Tibial nerve (tissue), 4 donors: ENCODE data around the gene TRMT11. TPM values are rescaled to one million over a fixed set of nuclear protein-coding genes. Genes with fewer than 3 reads are reported as not detected.

Source experiments
- DNase-seq, 2 donors: peaks; one replicate each; pipeline ENCODE4 v3.0.0-alpha.2; 2019; ENCODE audit warnings: low spot score in 2 of 2
- H3K27ac ChIP-seq, 4 donors: fragments of 200-600 bp; sonication (generic) in 3 of 4; one replicate each; pipeline ENCODE4 v1.5.1; 2017 to 2019; ENCODE audit warnings: mild to moderate bottlenecking in 1 of 4
- H3K27me3 ChIP-seq, 2 donors: fragments of 200-600 bp; sonication (generic) in 1 of 2; one replicate each; pipeline versions ENCODE4 v1.5.1 to v1.6.0; 2017 to 2019
- H3K36me3 ChIP-seq, 3 donors: fragments of 200-600 bp; sonication (generic); one replicate each; pipeline ENCODE4 v1.5.1; 2018 to 2019
- H3K4me1 ChIP-seq, 4 donors: fragments of 200-600 bp; sonication (generic) in 3 of 4; one replicate each; pipeline ENCODE4 v1.5.1; 2017 to 2019
- H3K4me3 ChIP-seq, 4 donors: fragments of 200-600 bp; sonication (generic) in 3 of 4; one replicate each; pipeline ENCODE4 v1.5.1; 2017 to 2019; ENCODE audit warnings: mild to moderate bottlenecking in 1 of 4, moderate library complexity in 1 of 4
- H3K9me3 ChIP-seq, 4 donors: fragments of 200-600 bp; sonication (generic) in 3 of 4; one replicate each; pipeline ENCODE4 v1.5.1; 2017 to 2019
- CTCF ChIP-seq, 5 experiments: fragments of 200-600 bp in 3 of 5; fragments of 450-650 bp in 2 of 5; sonication (generic) in 3 of 5; IDR thresholded peaks; one replicate each; pipeline ENCODE4 v1.5.1; 2016 to 2019; ENCODE audit warnings: antibody characterized with exemption in 5 of 5, mild to moderate bottlenecking in 3 of 5, moderate library complexity in 2 of 5
- EP300 ChIP-seq, 2 donors: sonication (generic); formaldehyde crosslinking; IDR thresholded peaks; one replicate each; pipeline ENCODE4 v1.6.1; 2017; ENCODE audit warnings: antibody characterized with exemption in 2 of 2, mild to moderate bottlenecking in 1 of 2
- POLR2A ChIP-seq, 2 donors: fragments of 450-650 bp; IDR thresholded peaks; one replicate each; pipeline ENCODE4 v1.6.1; 2017; ENCODE audit warnings: antibody characterized with exemption in 2 of 2, mild to moderate bottlenecking in 2 of 2, moderate library complexity in 2 of 2
- WGBS, 2 donors: methylation state at CpG; one replicate each; pipeline ENCODE4 v1.1.5; 2018; 5-methylcytosine and 5-hydroxymethylcytosine counted together
- total RNA-seq, 4 donors: library from RNA; depleted of rRNA; stranded (reverse); fragments of >200 nt; gene quantifications; one replicate each; pipeline ENCODE4 v1.1.0, GENCODE V29; 2016

TRMT11 gene
- 10 to 100 TPM; 29.7 to 40.8 (median 33.7) TPM for total RNA-seq

- TF ChIP-seq EP300 (IDR thresholded peaks at IDR 0.05) = peak in 1 of 2 donors; percentile 78
- TF ChIP-seq POLR2A (IDR thresholded peaks at IDR 0.05) = peak; percentile 42 to 60
- TF ChIP-seq CTCF (IDR thresholded peaks at IDR 0.05) = peak in 2 of 5 experiments; percentile 5 to 10
- H3K27me3 ChIP-seq = no peaks in the 10 kb centered on the region
- peak within 1 kb of the TSS; percentile 71 to 90 (median 84) for H3K27ac ChIP-seq
- peak; percentile 49 to 63 for DNase-seq
- no peaks in the 10 kb centered on the region for H3K9me3 ChIP-seq
- peaks cover 0 to 3% (median 0%) of the 10 kb centered on the region in 3 donors for H3K36me3 ChIP-seq
- H3K4me1 ChIP-seq = peaks cover 0 to 32% (median 0%) of the 10 kb centered on the region in 4 donors
- 0 to 1% methylated on average over 25 to 52 of the region's 52 CpGs for WGBS, 2 donors
- peak within 1 kb of the TSS; percentile 71 to 93 (median 79) for H3K4me3 ChIP-seq
Observed at GRCh38 chr6:125986301-125987025, at the start of gene TRMT11. TRMT11 (plus strand) TSS chr6:125986540; CDS start chr6:125986551, 11 bp downstream.

GRCh38 chr6:125939026-125939425, 47.3 kb upstream of the TRMT11 start:
- H3K27ac ChIP-seq = no peak overlapping the region
- peaks cover 0 to 13% (median 5%) of the 10 kb centered on the region in 4 donors for H3K4me1 ChIP-seq
- no peaks in the 10 kb centered on the region for H3K27me3 ChIP-seq
- H3K36me3 ChIP-seq = no peaks in the 10 kb centered on the region
- TF ChIP-seq CTCF (IDR thresholded peaks at IDR 0.05) (no peak), POLR2A (IDR thresholded peaks at IDR 0.05) (no peak), EP300 (IDR thresholded peaks at IDR 0.05) (no peak)
- WGBS, 2 donors = 58 to 70% methylated on average over 1 of the region's 1 CpG
- peaks cover 0 to 2% (median 0%) of the 10 kb centered on the region in 4 donors for H3K9me3 ChIP-seq
- DNase-seq = no peak
- no peak overlapping the region for H3K4me3 ChIP-seq

GRCh38 chr6:125939791-125940190, 46.5 kb upstream of the TRMT11 start:
- peaks cover 0 to 21% (median 10%) of the 10 kb centered on the region in 4 donors for H3K4me1 ChIP-seq
- H3K36me3 ChIP-seq = no peaks in the 10 kb centered on the region
- no peaks in the 10 kb centered on the region for H3K27me3 ChIP-seq
- no peak overlapping the region for H3K4me3 ChIP-seq
- WGBS, 2 donors = 85 to 87% methylated on average over 2 of the region's 2 CpGs
- DNase-seq = no peak
- peaks cover 0 to 2% (median 0%) of the 10 kb centered on the region in 4 donors for H3K9me3 ChIP-seq
- TF ChIP-seq EP300 (IDR thresholded peaks at IDR 0.05) (no peak), CTCF (IDR thresholded peaks at IDR 0.05) (no peak), POLR2A (IDR thresholded peaks at IDR 0.05) (no peak)
- no peak overlapping the region for H3K27ac ChIP-seq

GRCh38 chr6:125940247-125941041, 45.9 kb upstream of the TRMT11 start:
- WGBS, 2 donors = 43 to 49% methylated on average over 5 of the region's 5 CpGs
- Histone ChIP-seq H3K9me3 (peaks cover 0 to 2% (median 0%) of the 10 kb centered on the region in 4 donors), H3K4me3 (no peak overlapping the region), H3K36me3 (no peaks in the 10 kb centered on the region), H3K4me1 (peaks cover 0 to 26% (median 10%) of the 10 kb centered on the region in 4 donors), H3K27me3 (no peaks in the 10 kb centered on the region), H3K27ac (peak overlapping the region in 2 of 4 donors; percentile 39 to 61)
- DNase-seq = no peak
- TF ChIP-seq CTCF (IDR thresholded peaks at IDR 0.05) (no peak), POLR2A (IDR thresholded peaks at IDR 0.05) (no peak), EP300 (IDR thresholded peaks at IDR 0.05) (no peak)
